Measurements from ENCODE around the gene PHKA1.

- TF ChIP-seq EZH2 (optimal IDR thresholded peaks at IDR 0.05; ENCODE audit: low read depth, low read length): no peak
- TF ChIP-seq, protein P1, sequence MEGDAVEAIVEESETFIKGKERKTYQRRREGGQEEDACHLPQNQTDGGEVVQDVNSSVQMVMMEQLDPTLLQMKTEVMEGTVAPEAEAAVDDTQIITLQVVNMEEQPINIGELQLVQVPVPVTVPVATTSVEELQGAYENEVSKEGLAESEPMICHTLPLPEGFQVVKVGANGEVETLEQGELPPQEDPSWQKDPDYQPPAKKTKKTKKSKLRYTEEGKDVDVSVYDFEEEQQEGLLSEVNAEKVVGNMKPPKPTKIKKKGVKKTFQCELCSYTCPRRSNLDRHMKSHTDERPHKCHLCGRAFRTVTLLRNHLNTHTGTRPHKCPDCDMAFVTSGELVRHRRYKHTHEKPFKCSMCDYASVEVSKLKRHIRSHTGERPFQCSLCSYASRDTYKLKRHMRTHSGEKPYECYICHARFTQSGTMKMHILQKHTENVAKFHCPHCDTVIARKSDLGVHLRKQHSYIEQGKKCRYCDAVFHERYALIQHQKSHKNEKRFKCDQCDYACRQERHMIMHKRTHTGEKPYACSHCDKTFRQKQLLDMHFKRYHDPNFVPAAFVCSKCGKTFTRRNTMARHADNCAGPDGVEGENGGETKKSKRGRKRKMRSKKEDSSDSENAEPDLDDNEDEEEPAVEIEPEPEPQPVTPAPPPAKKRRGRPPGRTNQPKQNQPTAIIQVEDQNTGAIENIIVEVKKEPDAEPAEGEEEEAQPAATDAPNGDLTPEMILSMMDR (IDR thresholded peaks at IDR 0.05; ENCODE audit: low read length): no peak
- TF ChIP-seq EZH2phosphoT487 (IDR thresholded peaks at IDR 0.05; ENCODE audit: low read length): no peak
Measured at GRCh38 chrX:72604112-72604511, 110.0 kb downstream of the PHKA1 start.
